Osteocyte (in vitro differentiated cells): Measurements from ENCODE around the gene ING1. TPM values are rescaled to one million over a fixed set of nuclear protein-coding genes. Genes with fewer than 3 reads are reported as not detected.

Source experiments
- DNase-seq: peaks from one replicate; pipeline ENCODE4 v3.0.0; 2021; ENCODE audit warnings: mixed read lengths; ENCODE audit not compliant: unreplicated experiment; ENCODE audit errors: extremely low spot score
- H3K27ac Mint-ChIP-seq: one replicate; pipeline ENCODE4 v1.8.0; 2021; ENCODE audit warnings: mild to moderate bottlenecking, mixed read lengths; ENCODE audit not compliant: unreplicated experiment
- H3K27me3 Mint-ChIP-seq: one replicate; pipeline ENCODE4 v1.8.0; 2021; ENCODE audit warnings: mixed read lengths; ENCODE audit not compliant: unreplicated experiment
- H3K36me3 Mint-ChIP-seq: one replicate; pipeline ENCODE4 v1.8.0; 2021; ENCODE audit warnings: mixed read lengths; ENCODE audit not compliant: unreplicated experiment
- H3K4me1 Mint-ChIP-seq: one replicate; pipeline ENCODE4 v1.8.0; 2021; ENCODE audit warnings: mixed read lengths; ENCODE audit not compliant: unreplicated experiment
- H3K4me3 Mint-ChIP-seq: one replicate; pipeline ENCODE4 v1.8.0; 2021; ENCODE audit warnings: mild to moderate bottlenecking, moderate library complexity, mixed read lengths; ENCODE audit not compliant: unreplicated experiment
- H3K9me3 Mint-ChIP-seq: one replicate; pipeline ENCODE4 v1.8.0; 2021; ENCODE audit warnings: mixed read lengths; ENCODE audit not compliant: unreplicated experiment
- CTCF ChIP-seq: fragments of 200-600 bp; sonication (generic); IDR thresholded peaks from 2 replicates; pipeline ENCODE4 v1.5.0; 2021; ENCODE audit warnings: antibody characterized with exemption, mild to moderate bottlenecking, moderate library complexity
- total RNA-seq: library from RNA; stranded (reverse); gene quantifications from 2 replicates; pipeline ENCODE4 v1.2.1, GENCODE V29; 2021

The ING1 gene
- total RNA-seq, 1 donor from 2014 or later = 23.2 TPM

- TF ChIP-seq CTCF = no peak
- Mint-ChIP-seq H3K9me3 (no peaks in the 10 kb centered on the region), H3K36me3 (peaks cover 3% of the 10 kb centered on the region), H3K27ac (no peak overlapping the region), H3K4me1 (peaks cover 6% of the 10 kb centered on the region), H3K27me3 (no peaks in the 10 kb centered on the region), H3K4me3 (no peak overlapping the region)
- no peak for DNase-seq
These were observed 17.6 kb downstream of the ING1 start for GRCh38 chr13:110731072-110731471.

DNA sequence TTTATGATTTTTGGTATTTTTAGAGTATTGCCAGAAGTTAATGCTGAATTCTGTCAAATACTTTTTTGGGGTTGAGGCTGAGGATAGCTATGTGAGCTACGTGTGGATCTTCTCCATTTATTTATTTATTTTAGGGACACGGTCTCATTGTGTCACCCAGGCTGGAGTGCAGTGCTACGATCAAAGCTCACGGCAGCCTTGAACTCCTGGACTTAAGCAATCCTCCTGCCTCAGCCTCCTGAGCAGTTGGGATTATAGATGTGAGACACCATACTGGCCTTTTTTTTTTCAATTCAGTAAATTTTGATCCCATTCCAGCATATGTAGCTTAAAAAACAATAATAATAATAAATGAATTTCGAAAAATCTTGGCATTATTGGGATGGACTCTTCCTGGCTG, 21.1 kb downstream of the ING1 start:
- Mint-ChIP-seq H3K27me3 (no peaks in the 10 kb centered on the region), H3K4me3 (no peak overlapping the region), H3K9me3 (peaks cover 18% of the 10 kb centered on the region), H3K4me1 (peaks cover 6% of the 10 kb centered on the region), H3K36me3 (no peaks in the 10 kb centered on the region), H3K27ac (no peak overlapping the region)
- no peak for DNase-seq
- TF ChIP-seq CTCF = no peak

DNA sequence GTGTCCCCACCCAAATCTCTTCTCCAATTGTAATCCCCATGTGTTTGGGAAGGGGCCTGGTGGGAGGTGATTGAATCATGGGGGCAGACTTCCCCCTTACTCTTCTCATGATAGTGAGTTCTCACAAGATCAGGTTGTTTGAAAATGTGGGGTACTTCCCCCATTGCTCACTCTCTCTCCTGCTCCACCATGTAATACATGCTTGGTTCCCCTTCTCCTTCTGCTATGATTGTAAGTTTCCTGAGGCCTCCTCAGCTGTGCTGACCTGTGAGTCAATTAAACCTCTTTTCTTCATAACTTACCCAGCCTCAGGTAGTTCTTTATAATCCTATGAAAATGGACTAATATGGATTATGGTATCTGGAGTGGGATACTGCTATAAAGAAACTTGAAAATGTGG, 24.1 kb downstream of the ING1 start:
- DNase-seq = no peak
- H3K27ac Mint-ChIP-seq = no peak overlapping the region
- no peaks in the 10 kb centered on the region for H3K36me3 Mint-ChIP-seq
- H3K27me3 Mint-ChIP-seq = no peaks in the 10 kb centered on the region
- no peak overlapping the region for H3K4me3 Mint-ChIP-seq
- H3K4me1 Mint-ChIP-seq = peaks cover 5% of the 10 kb centered on the region
- no peak for TF ChIP-seq CTCF
- peaks cover 18% of the 10 kb centered on the region for H3K9me3 Mint-ChIP-seq

GRCh38 chr13:110743687-110744086, 30.2 kb downstream of the ING1 start:
- no peaks in the 10 kb centered on the region for H3K36me3 Mint-ChIP-seq
- no peak for TF ChIP-seq CTCF
- no peak overlapping the region for H3K27ac Mint-ChIP-seq
- peaks cover 9% of the 10 kb centered on the region for H3K4me1 Mint-ChIP-seq
- H3K27me3 Mint-ChIP-seq = no peaks in the 10 kb centered on the region
- DNase-seq = no peak
- peaks cover 6% of the 10 kb centered on the region for H3K9me3 Mint-ChIP-seq
- H3K4me3 Mint-ChIP-seq = no peak overlapping the region

- TF ChIP-seq CTCF = no peak
- Mint-ChIP-seq H3K4me1 (peaks cover 9% of the 10 kb centered on the region), H3K27me3 (no peaks in the 10 kb centered on the region), H3K4me3 (no peak overlapping the region), H3K36me3 (peaks cover 5% of the 10 kb centered on the region), H3K9me3 (peaks cover 7% of the 10 kb centered on the region), H3K27ac (peak overlapping the region; percentile 5)
- no peak for DNase-seq
These were observed 32.9 kb downstream of the ING1 start for GRCh38 chr13:110746438-110746837.
